Measurements from ENCODE around the gene SOS1.

DNA sequence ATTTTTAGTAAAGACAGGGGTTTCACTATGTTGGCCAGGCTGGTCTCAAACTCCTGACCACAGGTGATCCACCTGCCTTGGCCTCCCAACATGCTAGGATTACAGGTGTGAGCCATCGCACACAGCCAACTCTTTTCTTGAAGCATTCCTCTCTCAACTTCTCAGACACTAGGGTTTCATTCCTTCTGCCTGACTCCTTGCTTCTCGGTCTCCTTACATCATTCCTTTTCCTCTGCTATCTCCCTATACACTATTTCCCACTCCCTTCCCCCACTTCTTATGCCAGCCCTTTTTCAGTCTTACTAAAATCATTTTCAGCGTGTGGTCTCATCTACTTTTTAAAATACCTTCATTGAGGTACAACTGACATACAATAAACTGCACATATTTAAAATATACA is 6.1 kb downstream of the SOS1 start:
- TF ChIP-seq EZH2phosphoT487 (IDR thresholded peaks at IDR 0.05; ENCODE audit: insufficient read depth, low read depth) (no peak), EZH2 (IDR thresholded peaks at IDR 0.05; ENCODE audit: insufficient read depth, poor library complexity, severe bottlenecking) (no peak)

All from GM23248 (cell line).